Islet of Langerhans (tissue), 1 donor: ENCODE data around the gene PCSK6.
"Not testable (repeated sequence)": the region's sequence is repeated elsewhere in the genome, so short reads cannot be mapped to it uniquely, and the experiment has no call there.

Experiments
- FAIRE-seq: peaks from one replicate; lab custom pipeline; 2011; peaks lifted over from hg19 to GRCh38; lab: Jason Lieb, UNC

The PCSK6 gene

DNA sequence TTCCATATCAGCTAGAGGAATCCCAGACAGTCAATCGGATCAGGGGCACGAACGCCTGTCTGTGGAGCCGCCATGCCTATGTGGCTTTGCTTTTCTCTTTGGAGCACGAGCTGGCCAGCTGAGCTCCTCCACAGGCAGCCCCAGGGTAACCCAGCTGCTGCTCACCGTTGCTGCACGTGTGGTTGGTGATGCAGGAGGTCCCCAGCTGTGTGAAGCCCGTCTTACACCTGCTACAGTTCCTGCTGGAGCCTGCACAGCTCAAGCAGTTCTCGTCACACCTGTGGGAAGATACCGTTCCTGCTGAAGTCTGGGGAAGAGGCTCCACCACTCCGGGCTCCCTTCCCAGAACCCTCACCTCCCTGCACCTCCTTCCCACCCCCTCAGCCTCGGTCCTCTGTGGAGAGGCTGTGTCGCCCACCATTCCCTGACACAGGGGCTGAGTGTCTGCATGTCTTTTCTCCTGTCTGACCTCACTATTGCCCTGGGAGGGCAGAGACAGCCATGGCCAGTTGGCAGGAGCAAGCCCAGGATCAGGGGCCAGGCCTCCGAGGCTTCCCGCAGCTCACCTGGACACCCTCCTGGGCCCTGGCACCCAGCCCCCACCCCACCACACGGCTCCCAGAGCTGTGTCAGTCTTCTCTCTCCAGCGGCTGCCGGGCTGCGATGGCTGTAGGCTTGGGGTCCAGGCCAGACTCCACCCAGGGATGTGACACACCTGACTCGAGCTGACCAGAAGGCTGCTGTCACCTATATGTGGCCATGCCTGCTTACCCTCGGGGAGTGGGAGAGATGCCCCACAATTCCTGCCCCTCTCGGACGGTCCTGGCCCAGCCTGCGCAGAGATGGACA lies 182.2 kb downstream of the PCSK6 start:
- no peak for FAIRE-seq

DNA sequence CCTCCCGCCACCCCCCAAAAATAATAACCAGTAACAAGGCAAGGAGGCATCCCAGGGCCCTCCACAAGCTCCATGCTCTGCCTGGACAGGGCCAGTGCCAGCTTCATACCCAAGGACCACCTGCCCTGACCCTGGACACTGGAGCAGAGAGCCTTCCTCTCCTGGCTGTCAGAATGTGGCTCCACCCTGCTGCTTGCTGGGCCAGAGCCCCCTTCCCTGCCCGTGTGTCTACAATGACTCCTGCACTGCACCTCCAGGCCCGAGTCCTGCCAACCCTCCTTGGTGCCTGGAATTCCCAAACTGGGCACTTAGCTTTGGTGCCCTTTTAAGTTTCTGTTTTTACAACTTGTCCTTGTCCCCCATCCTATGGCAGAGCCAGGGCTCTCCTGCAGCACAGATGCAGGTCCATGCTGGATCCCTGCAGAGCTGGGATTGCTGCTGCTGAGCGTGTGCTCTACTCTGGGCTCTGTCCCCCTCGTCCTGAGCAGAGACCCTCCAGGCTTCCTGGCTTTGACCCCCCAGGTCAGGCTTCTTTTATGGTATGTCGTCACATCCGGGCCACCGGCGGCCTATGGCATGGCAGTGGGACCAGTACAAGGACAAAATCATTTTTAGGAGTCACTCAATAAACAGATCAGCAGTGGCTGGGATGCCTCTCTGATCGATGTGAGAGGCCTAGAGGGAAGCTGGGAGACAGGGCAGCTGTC lies 183.0 kb downstream of the PCSK6 start:
- FAIRE-seq: no peak

DNA sequence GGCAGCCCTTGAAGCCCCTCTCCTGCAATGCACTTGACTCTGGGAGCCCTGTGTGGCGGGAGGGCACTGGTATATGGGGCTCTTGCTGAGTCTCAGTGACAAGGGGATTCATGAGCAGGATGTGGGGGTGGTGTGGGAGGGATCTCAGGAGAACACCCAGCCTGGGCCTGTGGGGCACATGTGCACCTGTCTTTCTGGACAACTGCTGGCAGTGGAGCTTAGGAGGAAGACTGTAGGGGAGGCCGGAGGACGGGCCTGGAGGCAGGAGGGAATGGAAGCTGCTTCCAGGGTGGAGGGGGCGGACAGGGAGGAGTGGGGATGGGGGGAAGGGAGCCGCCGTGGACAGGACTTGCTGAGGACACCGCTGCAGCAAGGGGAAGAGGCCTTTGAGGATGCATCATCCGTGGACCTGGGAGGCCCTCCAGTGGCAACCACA lies 183.7 kb downstream of the PCSK6 start:
- no peak for FAIRE-seq

DNA sequence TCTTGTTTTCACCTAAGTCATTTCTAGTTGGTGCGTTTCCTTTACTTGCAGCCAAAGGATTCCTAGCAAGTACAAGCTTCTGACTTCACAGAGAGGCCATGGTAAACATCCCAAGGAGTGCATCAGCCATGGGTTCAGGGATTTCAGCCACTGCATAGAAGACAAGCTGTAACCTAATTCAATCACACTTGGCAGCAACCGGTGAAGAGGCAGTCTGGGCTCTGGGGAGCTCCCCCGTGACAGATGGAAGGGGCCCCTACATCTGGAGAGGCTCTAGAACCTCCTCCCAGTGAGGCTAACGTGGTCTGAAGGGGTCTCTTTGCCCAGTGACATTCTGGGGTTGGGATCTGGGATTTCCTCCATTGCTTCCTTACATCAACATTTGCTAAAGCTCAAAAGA lies 186.1 kb downstream of the PCSK6 start:
- no peak for FAIRE-seq

DNA sequence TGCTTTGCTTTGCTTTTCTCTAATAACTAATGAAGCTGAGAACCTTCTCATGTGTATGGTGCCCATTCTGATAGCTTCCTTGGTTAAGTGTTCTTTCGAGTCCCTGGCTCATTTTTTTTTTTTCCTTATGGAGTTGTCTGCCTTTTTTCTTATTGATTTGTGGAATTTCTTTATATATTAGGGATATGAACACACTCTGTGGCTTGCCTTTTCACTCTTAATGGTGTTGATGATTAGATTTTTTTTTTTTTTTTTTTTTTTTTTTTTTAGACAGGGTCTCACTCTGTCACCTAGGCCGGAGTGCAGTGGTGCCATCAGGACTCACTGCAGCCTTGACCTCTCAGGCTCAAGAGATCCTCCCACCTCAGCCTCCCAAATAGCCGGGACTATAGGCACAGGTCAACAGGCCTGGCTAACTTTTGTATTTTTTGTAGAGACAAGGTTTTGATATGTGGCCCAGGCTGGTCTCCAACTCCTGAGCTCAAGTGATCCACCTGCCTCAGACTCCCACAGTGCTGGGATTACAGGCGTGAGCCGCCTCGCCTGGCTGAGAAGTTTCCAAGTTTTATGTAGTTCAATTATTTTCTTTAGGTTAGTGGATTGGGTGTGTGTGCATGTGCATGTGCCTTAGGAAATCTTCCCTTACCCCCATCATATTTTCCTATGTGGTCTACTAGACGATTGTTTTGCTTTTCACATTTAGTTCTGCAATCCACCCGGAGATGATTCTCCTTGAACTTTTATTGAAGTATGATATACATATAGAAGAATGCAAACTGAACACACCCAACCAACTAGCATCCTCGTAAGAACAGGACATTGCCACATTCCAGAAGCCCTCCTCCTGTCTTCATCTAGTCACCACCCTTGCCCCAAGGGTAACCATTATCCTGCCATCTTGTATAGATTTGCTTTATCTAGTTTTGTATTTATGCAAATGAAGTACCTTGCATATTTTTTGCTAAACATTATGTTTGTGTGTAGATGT lies 192.8 kb downstream of the PCSK6 start:
- no peak for FAIRE-seq

DNA sequence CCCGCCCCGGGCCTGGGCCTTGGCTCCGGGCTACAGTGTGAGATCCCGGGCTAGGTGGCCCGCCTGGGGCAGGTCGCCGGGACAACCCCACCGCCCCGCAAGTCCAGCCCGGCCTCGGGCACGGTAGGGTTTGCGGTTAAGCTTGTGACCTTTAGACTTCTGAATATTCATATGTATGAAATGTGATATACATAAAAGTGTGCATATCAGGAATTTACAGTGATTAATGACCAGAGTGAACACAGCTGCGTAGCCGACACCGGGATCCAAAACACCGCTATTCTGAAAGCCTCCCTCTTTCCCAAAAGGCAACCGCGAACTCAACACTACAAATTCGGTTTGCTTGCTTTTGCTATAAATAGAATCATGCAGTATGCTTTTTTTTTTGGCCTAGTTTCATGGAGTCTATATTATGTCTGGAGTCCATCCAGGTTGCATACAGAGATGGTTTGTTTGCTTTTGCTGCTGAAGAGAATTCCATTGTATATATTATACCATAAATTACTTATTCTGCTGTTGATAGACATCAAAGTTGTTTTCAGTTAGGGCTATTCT lies 193.8 kb downstream of the PCSK6 start:
- FAIRE-seq: no peak

DNA sequence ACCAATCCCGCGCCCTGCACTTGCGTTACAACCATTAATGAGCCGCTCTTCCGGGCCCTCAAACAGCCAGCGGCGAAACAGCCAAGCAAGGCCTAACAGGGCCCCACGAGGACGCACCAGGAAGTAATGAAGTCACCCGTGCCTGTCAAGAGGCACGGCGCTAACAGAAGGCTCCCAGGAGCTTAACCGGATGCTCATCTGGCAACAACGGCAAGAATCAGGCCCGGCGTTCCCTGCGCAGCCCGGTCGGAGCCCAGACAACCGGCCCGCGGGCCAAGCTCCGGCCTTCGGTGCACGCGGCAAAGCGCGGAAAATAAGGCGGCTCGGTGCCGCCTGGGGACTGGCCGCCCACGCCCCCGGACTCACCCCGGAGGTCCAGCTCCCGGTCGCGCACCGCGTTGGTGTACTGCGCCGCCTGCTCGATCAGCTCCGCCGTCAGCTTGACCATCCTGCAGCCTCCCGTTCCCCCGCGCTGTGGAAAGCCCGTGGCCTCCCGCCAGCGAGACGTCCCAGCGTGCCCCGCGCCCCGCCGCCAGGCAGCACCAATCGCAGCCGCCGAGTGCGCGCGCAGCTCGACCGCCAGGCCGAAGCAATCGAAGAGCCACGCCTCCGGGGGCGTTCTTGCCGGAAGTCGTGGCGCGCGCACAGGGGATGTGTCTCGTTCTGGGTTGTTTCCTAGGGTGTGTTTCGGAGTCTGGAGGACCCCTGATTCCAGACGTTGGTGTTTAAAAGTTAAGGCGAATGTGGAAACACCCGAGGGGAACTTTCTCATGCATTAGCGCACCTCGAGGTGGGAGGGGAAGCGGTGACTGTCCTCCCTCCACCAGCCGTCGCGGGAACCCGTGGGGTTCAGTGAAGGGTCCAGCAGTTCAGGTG lies 194.5 kb downstream of the PCSK6 start, which contains the start of gene SNRPA1:
Gene SNRPA1, minus strand, starts transcription at position 518 of the 876 bp plus-strand sequence. Its CDS starts 70 bp downstream, at position 448.
- FAIRE-seq: no peak

DNA sequence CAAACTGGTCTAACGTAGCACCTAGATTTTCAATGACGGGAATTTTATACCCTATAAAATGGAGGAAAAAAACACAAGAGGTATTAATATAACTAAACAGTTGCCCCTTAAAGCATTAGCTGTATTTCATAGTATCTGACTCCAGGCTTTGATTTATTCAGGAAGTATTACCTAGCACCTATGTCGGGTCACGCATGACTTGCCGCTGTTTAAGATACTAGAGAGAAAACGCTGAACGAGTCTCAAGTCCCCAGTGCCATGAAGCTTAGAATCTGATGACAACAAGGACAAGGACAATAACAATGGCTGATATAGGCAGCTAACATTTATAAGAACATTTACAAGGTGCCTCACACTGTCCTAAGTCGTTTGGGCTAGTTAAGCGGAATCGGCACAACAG lies 196.4 kb downstream of the PCSK6 start:
- FAIRE-seq: no peak

DNA sequence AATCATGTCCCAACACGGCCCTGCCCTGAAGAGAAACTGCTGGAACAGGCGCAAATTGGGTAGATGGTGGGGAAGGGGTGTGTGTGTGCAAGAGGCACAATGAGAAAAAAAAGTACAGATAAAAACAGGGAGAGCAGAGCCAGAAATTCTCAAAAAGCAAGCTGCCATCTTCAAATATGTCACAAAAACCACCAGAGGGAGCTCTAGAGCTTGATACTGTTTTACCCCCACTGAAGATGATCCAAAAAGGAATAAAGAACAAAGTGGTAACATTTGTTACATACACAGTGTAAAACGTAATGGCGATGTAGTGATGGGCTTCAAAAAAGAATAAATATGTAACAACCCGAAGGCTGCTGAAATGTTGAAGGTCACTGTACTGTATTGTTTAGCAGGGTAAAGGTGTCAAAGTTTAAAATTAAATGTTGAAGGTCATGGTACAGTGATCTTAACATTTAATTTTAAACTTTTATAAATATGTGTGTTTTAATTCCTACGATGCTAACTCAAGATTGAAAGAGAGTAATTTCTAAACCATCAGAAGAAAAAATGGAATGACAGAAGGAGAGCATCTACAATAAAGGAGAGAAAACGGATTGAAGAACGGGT lies 200.5 kb downstream of the PCSK6 start:
- FAIRE-seq: peak; percentile 17

DNA sequence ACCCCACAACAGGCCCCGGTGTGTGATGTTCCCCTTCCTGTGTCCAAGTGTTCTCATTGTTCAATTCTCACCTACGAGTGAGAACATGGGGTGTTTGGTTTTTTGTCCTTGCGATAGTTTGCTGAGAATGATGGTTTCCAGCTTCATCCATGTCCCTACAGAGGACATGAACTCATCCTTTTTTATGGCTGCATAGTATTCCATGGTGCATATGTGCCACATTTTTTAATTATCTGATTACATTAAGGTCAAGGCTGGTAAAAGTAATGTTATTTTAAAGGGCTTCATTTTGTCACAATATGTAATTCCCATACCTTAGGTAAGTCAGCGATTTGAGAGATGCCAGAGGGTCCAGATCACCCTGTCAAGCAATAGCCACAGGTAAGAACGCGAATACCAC lies 202.2 kb downstream of the PCSK6 start:
- FAIRE-seq: not testable (repeated sequence)

DNA sequence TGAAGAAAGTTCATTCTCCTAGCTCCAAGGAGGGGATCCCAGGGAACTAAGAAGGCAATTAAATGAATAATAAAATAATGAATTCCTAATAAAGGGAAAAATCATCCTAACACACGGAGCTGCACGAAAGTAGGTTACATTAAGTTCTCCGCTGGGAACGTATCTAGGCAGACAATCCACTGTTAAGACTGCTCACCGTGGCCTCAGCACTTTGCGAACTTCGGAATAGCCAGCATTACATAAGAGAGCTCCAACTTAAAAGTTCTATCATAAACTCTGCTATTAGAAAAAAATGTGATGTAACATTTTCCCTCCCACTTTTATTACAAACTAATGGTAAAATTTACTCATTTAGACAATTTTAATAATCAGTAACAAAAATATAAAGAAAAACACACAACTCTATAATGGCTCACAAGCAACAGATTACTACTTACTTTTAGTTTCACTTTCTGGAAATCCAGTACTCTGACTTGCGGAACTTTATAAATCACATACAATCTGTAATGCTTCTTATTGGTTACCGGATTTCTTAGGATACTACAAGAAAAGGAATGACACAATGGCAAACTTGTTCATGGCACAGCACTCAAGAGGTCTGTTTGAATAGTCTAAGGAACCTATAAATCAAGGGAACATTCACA lies 202.9 kb downstream of the PCSK6 start:
- no peak for FAIRE-seq

DNA sequence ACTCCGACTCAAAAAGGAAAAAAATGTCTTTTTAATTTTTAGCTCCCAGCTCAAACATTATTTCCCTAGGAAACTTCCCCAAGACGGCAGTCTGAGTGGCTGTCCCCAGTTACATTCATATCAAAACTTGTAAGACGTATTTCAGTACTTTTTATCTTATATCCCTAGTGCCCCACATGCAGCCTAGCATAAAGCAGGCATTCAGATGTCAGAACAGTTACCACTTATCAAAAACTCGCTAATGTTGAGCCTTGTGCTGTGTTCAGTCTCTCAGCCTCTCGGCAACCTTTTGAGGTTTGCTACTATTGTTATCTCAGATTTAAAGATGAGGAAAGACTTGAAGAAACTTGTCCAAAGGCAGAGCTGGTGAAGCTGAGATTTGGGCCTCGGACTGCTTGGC lies 205.6 kb downstream of the PCSK6 start:
- FAIRE-seq: no peak

DNA sequence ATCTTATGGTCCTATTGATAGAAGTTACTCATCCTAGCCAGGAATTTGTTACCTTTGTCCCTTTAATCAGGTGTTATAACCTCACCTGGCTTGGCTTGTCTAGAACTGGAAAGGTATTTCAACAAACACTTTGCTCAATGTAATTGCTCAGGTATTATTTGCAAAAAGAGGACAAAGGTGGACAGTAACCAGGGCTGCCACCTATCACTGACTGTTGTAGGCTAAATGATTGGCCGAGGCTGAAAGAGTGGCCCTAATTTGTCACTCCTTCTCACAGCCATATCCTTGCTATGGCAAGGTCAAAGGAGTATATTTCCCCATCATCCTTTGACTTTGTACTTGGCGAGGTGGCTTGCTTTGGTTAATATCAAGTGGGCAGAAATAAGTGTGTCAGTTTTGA lies 209.5 kb downstream of the PCSK6 start:
- no peak for FAIRE-seq

DNA sequence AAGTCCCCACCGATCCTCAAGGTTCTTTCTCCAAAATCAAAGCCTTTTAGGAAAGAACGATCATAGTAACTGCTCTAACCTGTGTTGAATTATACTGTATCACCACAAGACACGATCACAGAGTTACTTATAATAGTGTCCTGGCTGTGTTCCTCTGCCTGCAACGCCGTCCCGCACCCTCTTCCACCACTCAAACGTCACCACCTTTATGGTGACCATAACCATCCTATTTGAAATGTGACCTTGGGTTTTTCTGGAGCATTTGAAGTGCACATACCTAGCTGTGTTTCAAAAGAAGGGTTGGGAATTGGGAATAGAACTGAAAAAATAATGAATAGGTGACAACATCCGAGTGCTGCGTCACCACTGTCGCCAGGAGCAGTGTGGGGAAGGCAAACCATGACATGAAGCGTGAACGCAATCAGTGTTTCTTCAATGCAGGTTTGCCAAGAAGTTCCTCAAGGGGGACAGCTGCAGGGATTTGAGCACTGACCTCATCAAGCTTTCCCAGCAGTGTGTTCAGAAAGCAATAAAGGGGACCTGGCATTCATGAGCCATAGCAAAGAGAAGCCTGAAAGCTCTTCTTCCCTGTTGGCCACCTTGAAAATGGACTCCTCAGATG lies 211.5 kb downstream of the PCSK6 start:
- FAIRE-seq: no peak

DNA sequence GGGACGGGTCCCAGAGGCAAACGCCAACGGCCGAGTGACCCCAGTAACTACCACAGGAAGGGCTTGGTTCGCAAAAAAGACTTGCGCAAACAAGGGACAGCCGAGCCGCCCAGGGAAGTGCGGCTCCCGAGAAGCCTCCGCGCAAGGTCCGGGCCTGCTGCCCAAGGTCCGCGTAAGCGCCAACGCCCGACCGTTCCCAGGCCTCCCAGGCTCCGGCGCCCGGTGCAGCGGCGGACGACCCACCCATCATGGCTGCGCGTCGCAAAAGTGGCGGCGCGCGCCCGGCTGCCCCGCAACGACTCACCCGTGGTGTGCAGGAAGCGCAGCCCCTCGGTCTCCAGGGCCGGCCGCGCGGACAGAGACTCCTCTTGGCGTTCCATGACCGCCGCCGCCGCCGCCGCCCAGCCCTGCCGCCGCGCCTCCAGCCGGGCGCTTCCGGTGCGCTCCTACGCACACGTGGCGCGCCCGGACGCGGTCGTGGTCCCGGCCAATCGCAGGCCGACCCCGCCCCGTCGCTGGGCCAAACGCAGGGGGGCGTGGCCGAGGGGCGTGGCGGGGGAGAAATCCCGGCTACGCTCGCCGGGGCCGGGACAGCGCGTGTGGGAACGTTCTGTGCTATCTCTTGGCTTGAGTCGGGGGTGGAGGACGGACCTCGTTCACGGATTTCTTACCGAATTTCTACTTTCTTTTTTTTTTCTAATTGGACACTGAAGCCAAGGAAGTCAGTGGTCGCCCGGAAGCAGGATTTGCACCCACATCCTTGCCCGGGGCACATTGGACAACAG lies 212.3 kb downstream of the PCSK6 start, which contains the start of gene SELENOS:
Gene SELENOS, minus strand, starts transcription at position 448 of the 785 bp plus-strand sequence. Its CDS starts 68 bp downstream, at position 380.
- no peak for FAIRE-seq

DNA sequence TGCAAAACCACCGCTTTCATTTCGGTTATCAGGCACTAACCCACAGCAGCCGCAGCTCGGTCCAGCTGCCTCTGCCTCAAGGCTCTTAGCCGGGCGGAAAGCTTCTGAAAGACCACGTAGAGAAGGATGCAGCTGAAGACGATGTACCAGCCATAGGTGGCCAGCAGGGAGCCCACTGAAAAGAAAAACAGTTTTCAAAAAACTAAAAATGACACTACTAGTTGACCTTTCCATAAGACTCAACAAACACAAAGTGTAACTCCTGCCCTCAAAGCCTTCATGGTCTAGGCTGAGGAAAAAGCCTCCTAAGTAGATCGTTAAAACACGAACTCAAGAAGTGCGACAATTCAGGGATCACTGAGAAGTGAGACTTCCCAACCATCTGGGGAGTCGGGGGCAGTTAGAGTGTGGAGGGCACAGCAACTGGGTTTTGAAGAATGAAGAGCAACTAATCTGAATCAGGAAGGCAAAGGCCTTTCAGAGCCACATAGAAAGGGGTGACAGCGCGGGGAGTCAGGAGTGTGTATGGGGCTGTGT lies 212.9 kb downstream of the PCSK6 start:
- FAIRE-seq: no peak

DNA sequence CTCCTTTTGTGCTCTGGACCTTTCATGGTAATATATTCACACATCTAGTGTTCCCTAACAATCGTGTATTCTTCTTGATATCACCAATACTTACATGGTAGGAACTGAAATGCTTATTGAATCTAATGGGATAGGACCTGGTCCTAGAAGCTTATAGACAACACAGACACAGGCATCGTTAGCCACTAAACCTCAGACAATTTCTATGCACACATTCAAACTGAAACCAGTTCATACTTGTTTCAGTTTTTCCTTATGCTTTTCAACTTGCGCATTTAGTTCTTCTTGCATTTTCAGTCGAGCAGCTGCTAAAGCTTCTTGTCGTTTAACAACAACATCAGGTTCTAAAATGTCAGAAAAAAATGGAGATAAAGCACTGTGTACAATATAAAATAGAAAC lies 214.5 kb downstream of the PCSK6 start:
- no peak for FAIRE-seq

DNA sequence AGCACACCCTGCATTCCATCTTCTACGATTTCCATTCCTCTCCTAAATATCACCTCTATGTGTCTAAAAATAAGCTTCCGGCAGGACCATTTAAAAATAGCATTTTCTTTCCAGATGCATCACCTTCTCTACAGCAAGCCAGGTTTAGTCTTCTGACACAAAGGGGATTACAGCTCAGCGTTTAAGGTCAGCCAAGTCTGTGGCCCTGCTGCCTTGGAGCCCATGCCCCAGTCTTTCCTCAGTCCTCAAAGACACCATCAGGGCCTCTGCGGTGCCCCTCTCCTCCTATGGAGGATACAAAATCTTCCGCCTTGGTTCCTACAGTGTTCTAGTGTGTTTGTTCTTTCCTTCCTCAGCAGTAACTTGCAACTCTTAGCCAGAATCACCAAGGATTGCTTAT lies 216.0 kb downstream of the PCSK6 start:
- no peak for FAIRE-seq
